Breast epithelium (tissue), 4 donors: Measurements from ENCODE around the gene ALOX5AP. TPM values are rescaled to one million over a fixed set of nuclear protein-coding genes. Genes with fewer than 3 reads are reported as not detected.

ENCODE experiments used
- DNase-seq, 2 donors: peaks; one replicate each; pipeline ENCODE4 v3.0.0-alpha.2; 2019; ENCODE audit warnings: low spot score in 2 of 2
- H3K27ac ChIP-seq, 2 donors: fragments of 200-600 bp; sonication (generic) in 1 of 2; one replicate each; pipeline ENCODE4 v1.5.1; 2016 to 2019; ENCODE audit warnings: mild to moderate bottlenecking in 1 of 2
- H3K27me3 ChIP-seq, 2 donors: fragments of 200-600 bp; sonication (generic) in 1 of 2; one replicate each; pipeline versions ENCODE4 v1.5.1 to v1.6.0; 2017 to 2019; ENCODE audit warnings: control low read depth in 1 of 2, mild to moderate bottlenecking in 1 of 2
- H3K36me3 ChIP-seq: fragments of 200-600 bp; one replicate; pipeline ENCODE4 v1.5.1; 2019
- H3K4me1 ChIP-seq, 2 donors: fragments of 200-600 bp; sonication (generic); one replicate each; pipeline ENCODE4 v1.5.1; 2016 to 2019; ENCODE audit warnings: control low read depth in 1 of 2
- H3K4me3 ChIP-seq, 3 donors: fragments of 200-600 bp; sonication (generic); 1 replicate in 2 of 3; 2 replicates in 1 of 3; pipeline ENCODE4 v1.5.1; 2016 to 2019; ENCODE audit warnings: mild to moderate bottlenecking in 3 of 3, moderate library complexity in 2 of 3
- H3K9me3 ChIP-seq, 2 donors: fragments of 200-600 bp; sonication (generic) in 1 of 2; one replicate each; pipeline ENCODE4 v1.5.1; 2016 to 2019; ENCODE audit warnings: control low read depth in 1 of 2
- CTCF ChIP-seq, 3 donors: fragments of 450-650 bp; IDR thresholded peaks; one replicate each; pipeline ENCODE4 v1.5.1; 2016 to 2017; ENCODE audit warnings: antibody characterized with exemption in 3 of 3, mild to moderate bottlenecking in 3 of 3, moderate library complexity in 3 of 3
- POLR2A ChIP-seq: fragments of 450-650 bp; IDR thresholded peaks from one replicate; pipeline ENCODE4 v1.6.1; 2016; ENCODE audit warnings: antibody characterized with exemption, mild to moderate bottlenecking, moderate library complexity
- POLR2AphosphoS5 ChIP-seq, 3 donors: sonication (generic); formaldehyde crosslinking; IDR thresholded peaks; one replicate each; pipeline ENCODE4 v1.6.1; 2017; ENCODE audit warnings: antibody characterized with exemption in 3 of 3
- intact Hi-C: fragments of 100-400 bp; cut with DNase I; formaldehyde crosslinking; loops from one replicate; pipeline ENCODE4 v1.15.1; 2023; ENCODE audit warnings: low total_unique reads
- total RNA-seq, 3 donors: library from RNA; depleted of rRNA; stranded (reverse); fragments of >200 nt; gene quantifications; one replicate each; pipeline ENCODE4 v1.1.0, GENCODE V29; 2016

Gene ALOX5AP
- total RNA-seq, 3 donors from 2014 or later = 32.1 to 47.4 (median 37.9) TPM

GRCh38 chr13:30690282-30691188, 44.8 kb upstream of the ALOX5AP start:
- H3K27ac ChIP-seq = peak overlapping the region; percentile 71 to 86
- peak in 1 of 2 donors; percentile 75 for DNase-seq
- intact Hi-C loops = no loop called here
- TF ChIP-seq CTCF (IDR thresholded peaks at IDR 0.05) = no peak
- TF ChIP-seq POLR2AphosphoS5 (IDR thresholded peaks at IDR 0.05) = peak; percentile 58 to 60 (median 60)
- TF ChIP-seq POLR2A = no peak
- no peaks in the 10 kb centered on the region for H3K4me1 ChIP-seq
- no peaks in the 10 kb centered on the region for H3K9me3 ChIP-seq
- H3K36me3 ChIP-seq = no peaks in the 10 kb centered on the region
- peak overlapping the region; percentile 42 to 80 (median 51) for H3K4me3 ChIP-seq
- H3K27me3 ChIP-seq = no peaks in the 10 kb centered on the region

- no peaks in the 10 kb centered on the region for H3K27me3 ChIP-seq
- H3K4me3 ChIP-seq = no peak overlapping the region
- intact Hi-C loops = no loop called here
- DNase-seq = no peak
- no peak overlapping the region for H3K27ac ChIP-seq
- TF ChIP-seq CTCF (IDR thresholded peaks at IDR 0.05) (no peak), POLR2A (no peak), POLR2AphosphoS5 (IDR thresholded peaks at IDR 0.05) (no peak)
- H3K36me3 ChIP-seq = no peaks in the 10 kb centered on the region
- no peaks in the 10 kb centered on the region for H3K4me1 ChIP-seq
- H3K9me3 ChIP-seq = no peaks in the 10 kb centered on the region
Observed at GRCh38 chr13:30692113-30692512, 43.2 kb upstream of the ALOX5AP start.

- peak overlapping the region; percentile 8 to 49 for H3K27ac ChIP-seq
Observed at GRCh38 chr13:30696278-30697176, 38.8 kb upstream of the ALOX5AP start.

GRCh38 chr13:30697177-30697953, 38.0 kb upstream of the ALOX5AP start:
- Histone ChIP-seq H3K36me3 (no peaks in the 10 kb centered on the region), H3K4me3 (peak overlapping the region in 2 of 3 donors; percentile 9 to 30), H3K27me3 (no peaks in the 10 kb centered on the region), H3K4me1 (no peaks in the 10 kb centered on the region), H3K9me3 (no peaks in the 10 kb centered on the region), H3K27ac (peak overlapping the region; percentile 8 to 49)
- intact Hi-C loops = no loop called here
- no peak for DNase-seq
- TF ChIP-seq POLR2AphosphoS5 (IDR thresholded peaks at IDR 0.05) (no peak), CTCF (IDR thresholded peaks at IDR 0.05) (no peak), POLR2A (no peak)

More at GRCh38 chr13:30696278-30697176, 38.8 kb upstream of the ALOX5AP start:
- DNase-seq = no peak
- intact Hi-C loops = no loop called here
- H3K36me3 ChIP-seq = no peaks in the 10 kb centered on the region
- TF ChIP-seq POLR2A (no peak), POLR2AphosphoS5 (IDR thresholded peaks at IDR 0.05) (no peak), CTCF (IDR thresholded peaks at IDR 0.05) (no peak)
- no peaks in the 10 kb centered on the region for H3K9me3 ChIP-seq
- H3K4me3 ChIP-seq = peak overlapping the region in 1 of 3 donors; percentile 28
- H3K27me3 ChIP-seq = no peaks in the 10 kb centered on the region
- H3K4me1 ChIP-seq = no peaks in the 10 kb centered on the region
